BJ (cell line): ENCODE data around the gene TMEM204. TPM values are rescaled to one million over a fixed set of nuclear protein-coding genes. Genes with fewer than 3 reads are reported as not detected.

Source experiments
- CTCF ChIA-PET: fragments of 350-600 bp; formaldehyde crosslinking; extraction: SDS; loops from one replicate; lab custom pipeline; 2021; ENCODE audit warnings: antibody characterized with exemption, inconsistent platforms; lab: Yijun Ruan, JAX
- POLR2A ChIA-PET: fragments of 300-600 bp; sonication (Branson Sonifier 250); formaldehyde crosslinking; extraction: SDS; loops from one replicate; lab custom pipeline; 2021; ENCODE audit warnings: antibody characterized with exemption; lab: Charles Lee
- DNase-seq: peaks from one replicate; pipeline ENCODE4 v3.0.0-alpha.2; 2011; ENCODE audit warnings: low read depth
- H3K27me3 ChIP-seq: 2 replicates; pipeline ENCODE4 v1.6.0; 2011; ENCODE audit warnings: low read length; ENCODE audit not compliant: control insufficient read depth, insufficient read depth
- H3K36me3 ChIP-seq: 2 replicates; pipeline ENCODE4 v1.5.1; 2011; ENCODE audit warnings: low read length; ENCODE audit not compliant: control insufficient read depth, insufficient read depth
- H3K4me3 ChIP-seq: 2 replicates; pipeline ENCODE4 v1.5.1; 2011; ENCODE audit warnings: low read depth, mild to moderate bottlenecking, control low read depth, low read length
- polyA plus RNA-seq: library from polyadenylated mRNA; depleted of rRNA; stranded (reverse); fragments of >200 nt; gene quantifications from 2 replicates; pipeline ENCODE4 v1.2.3, GENCODE V29; 2011
- TF ChIP-seq, protein P1 (sequence below): IDR thresholded peaks from 2 replicates; pipeline ENCODE4 v1.5.1; 2011; ENCODE audit warnings: low read depth, mild to moderate bottlenecking, control low read depth, inconsistent platforms, low read length, moderate library complexity; ENCODE audit not compliant: insufficient read depth

The TMEM204 gene
- polyA plus RNA-seq, 1 experiment = 81.9 TPM

- TF ChIP-seq, protein P1, sequence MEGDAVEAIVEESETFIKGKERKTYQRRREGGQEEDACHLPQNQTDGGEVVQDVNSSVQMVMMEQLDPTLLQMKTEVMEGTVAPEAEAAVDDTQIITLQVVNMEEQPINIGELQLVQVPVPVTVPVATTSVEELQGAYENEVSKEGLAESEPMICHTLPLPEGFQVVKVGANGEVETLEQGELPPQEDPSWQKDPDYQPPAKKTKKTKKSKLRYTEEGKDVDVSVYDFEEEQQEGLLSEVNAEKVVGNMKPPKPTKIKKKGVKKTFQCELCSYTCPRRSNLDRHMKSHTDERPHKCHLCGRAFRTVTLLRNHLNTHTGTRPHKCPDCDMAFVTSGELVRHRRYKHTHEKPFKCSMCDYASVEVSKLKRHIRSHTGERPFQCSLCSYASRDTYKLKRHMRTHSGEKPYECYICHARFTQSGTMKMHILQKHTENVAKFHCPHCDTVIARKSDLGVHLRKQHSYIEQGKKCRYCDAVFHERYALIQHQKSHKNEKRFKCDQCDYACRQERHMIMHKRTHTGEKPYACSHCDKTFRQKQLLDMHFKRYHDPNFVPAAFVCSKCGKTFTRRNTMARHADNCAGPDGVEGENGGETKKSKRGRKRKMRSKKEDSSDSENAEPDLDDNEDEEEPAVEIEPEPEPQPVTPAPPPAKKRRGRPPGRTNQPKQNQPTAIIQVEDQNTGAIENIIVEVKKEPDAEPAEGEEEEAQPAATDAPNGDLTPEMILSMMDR = no peak
- CTCF ChIA-PET = interaction anchor here (0.7 to 2.0 kb wide), 2 partner anchors 9 to 34 kb away, joined by 3 to 5 read pairs; no protein-coding TSS in a partner anchor
- POLR2A ChIA-PET = no interaction called here
These were observed 9.8 kb upstream of the TMEM204 start for GRCh38 chr16:1523581-1524245.

GRCh38 chr16:1524366-1524765 lies 9.1 kb upstream of the TMEM204 start:
- Histone ChIP-seq H3K4me3 (no peak overlapping the region), H3K36me3 (peaks cover 2% of the 10 kb centered on the region), H3K27me3 (no peaks in the 10 kb centered on the region)
- CTCF ChIA-PET = interaction anchor here (2.0 kb wide), 1 partner anchor 10 kb away, joined by 5 read pairs; no protein-coding TSS in a partner anchor
- POLR2A ChIA-PET = no interaction called here
- TF ChIP-seq, protein P1 = no peak
- DNase-seq = no peak

More at GRCh38 chr16:1523581-1524245, 9.8 kb upstream of the TMEM204 start:
- H3K4me3 ChIP-seq = no peak overlapping the region
- H3K36me3 ChIP-seq = peaks cover 2% of the 10 kb centered on the region
- H3K27me3 ChIP-seq = no peaks in the 10 kb centered on the region
- DNase-seq = no peak

DNA sequence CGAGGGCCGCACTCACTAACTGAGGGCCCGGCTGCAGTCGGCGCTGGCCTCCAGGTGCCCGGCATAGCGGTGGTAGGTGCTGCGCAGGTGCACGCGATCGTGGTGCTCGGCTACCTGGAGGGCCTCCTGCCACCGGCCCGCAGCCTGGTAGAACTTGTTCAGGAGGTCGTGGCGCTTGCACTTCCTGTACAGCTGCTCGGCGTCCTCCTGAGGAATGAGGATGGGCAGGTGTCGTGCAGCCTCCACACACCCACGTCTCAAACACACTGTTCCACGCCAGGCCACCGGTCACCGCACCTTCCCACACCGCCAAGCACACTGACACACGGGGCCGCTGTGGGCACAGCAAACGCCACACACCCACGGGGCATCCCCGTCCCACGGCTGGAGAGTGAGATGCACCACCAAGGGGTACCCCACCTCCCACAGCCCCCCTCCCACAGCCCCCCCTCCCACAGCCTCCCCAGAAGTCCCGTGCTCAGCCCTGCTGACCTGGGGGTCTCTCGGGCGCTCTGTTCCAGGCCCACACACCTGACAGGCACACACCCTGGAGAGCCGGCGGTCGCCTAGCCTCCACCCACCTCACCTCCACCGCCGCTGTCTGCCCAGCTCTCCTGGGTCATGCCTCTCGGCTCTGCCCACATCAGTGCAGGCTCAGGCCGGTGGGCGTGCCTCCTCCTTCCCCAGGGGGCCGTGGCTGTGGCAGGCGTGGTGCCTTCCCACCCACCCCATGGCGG lies 7.4 kb upstream of the TMEM204 start:
- Histone ChIP-seq H3K27me3 (no peaks in the 10 kb centered on the region), H3K36me3 (no peaks in the 10 kb centered on the region; the same call in 1 of the 2 replicates), H3K4me3 (no peak overlapping the region)
- ChIA-PET CTCF (no interaction called here), POLR2A (no interaction called here)
- TF ChIP-seq, protein P1 = no peak
- no peak for DNase-seq

GRCh38 chr16:1526608-1527555 lies 6.6 kb upstream of the TMEM204 start:
- TF ChIP-seq, protein P1 = no peak
- no peak for DNase-seq
- Histone ChIP-seq H3K27me3 (no peaks in the 10 kb centered on the region), H3K4me3 (no peak overlapping the region), H3K36me3 (no peaks in the 10 kb centered on the region; the same call in 1 of the 2 replicates)
- ChIA-PET POLR2A (no interaction called here), CTCF (no interaction called here)
